Raji (cell line): ENCODE data around the gene OR10J5.

Experiments
- POLR2A ChIP-seq: IDR thresholded peaks from 2 replicates; pipeline ENCODE4 v1.6.1; 2011; ENCODE audit warnings: low read depth, low read length, control low read depth; ENCODE audit not compliant: insufficient read depth

OR10J5 gene

GRCh38 chr1:159501082-159501481, 34.7 kb downstream of the OR10J5 start:
- no peak for TF ChIP-seq POLR2A

- no peak for TF ChIP-seq POLR2A
Observed at GRCh38 chr1:159493354-159493753, 42.5 kb downstream of the OR10J5 start.

- no peak for TF ChIP-seq POLR2A
Observed at GRCh38 chr1:159492575-159493323, 43.1 kb downstream of the OR10J5 start.
